Suprapubic skin (tissue), 4 donors: ENCODE results near the gene ARL14EP.

Source experiments
- CTCF ChIP-seq, 2 donors: fragments of 200-600 bp in 1 of 2; fragments of 450-650 bp in 1 of 2; sonication (generic) in 1 of 2; IDR thresholded peaks; one replicate each; pipeline ENCODE4 v1.5.1; 2016 to 2019; ENCODE audit warnings: antibody characterized with exemption in 2 of 2, mild to moderate bottlenecking in 1 of 2, moderate library complexity in 1 of 2
- POLR2A ChIP-seq, 2 donors: fragments of 450-650 bp; IDR thresholded peaks; one replicate each; pipeline ENCODE4 v1.6.1; 2017; ENCODE audit warnings: antibody characterized with exemption in 2 of 2, mild to moderate bottlenecking in 2 of 2, moderate library complexity in 2 of 2
- POLR2AphosphoS5 ChIP-seq, 3 donors: sonication (generic); formaldehyde crosslinking; IDR thresholded peaks; one replicate each; pipeline ENCODE4 v1.6.1; 2017; ENCODE audit warnings: antibody characterized with exemption in 3 of 3

GRCh38 chr11:30357872-30358271, 35.0 kb downstream of the ARL14EP start:
- no peak for TF ChIP-seq CTCF (IDR thresholded peaks at IDR 0.05)
- no peak for TF ChIP-seq POLR2A (IDR thresholded peaks at IDR 0.05)
- no peak for TF ChIP-seq POLR2AphosphoS5 (IDR thresholded peaks at IDR 0.05)
